ENCODE results near the gene KRTAP10-3. TPM values are rescaled to one million over a fixed set of nuclear protein-coding genes. Genes with fewer than 3 reads are reported as not detected.

Gene KRTAP10-3
- polyA plus RNA-seq, 4 donors = not detected

DNA sequence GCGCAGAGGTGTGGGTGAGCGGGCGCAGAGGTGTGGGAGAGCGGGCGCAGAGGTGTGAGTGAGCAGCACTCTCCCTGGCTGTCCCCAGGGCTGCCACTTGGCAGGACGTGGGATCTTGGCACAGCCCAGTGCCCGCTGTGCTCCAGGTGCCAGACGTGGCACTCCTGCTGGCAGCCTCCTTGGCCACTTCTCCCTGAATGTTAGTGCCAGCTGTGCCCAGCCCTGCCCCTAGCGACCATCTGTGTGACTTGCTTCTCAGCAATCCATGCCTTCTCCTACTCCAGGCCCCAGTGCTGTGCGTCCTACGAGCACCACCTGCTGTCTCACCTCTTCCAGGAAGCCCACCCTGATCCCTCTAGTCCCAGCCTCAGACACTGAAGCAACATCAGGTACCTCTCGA, 49.1 kb downstream of the KRTAP10-3 start:
- DNase-seq (ENCODE audit: low read depth in 4 of 4, low spot score in 3 of 4) = no peak

- no peak for DNase-seq (ENCODE audit: low read depth in 4 of 4, low spot score in 3 of 4)
Observed at GRCh38 chr21:44508711-44509445, 49.7 kb downstream of the KRTAP10-3 start.

GRCh38 chr21:44508426-44508710, 50.2 kb downstream of the KRTAP10-3 start:
- DNase-seq (ENCODE audit: low read depth in 4 of 4, low spot score in 3 of 4) = no peak

Other genes with a start within 250 kb of the KRTAP10-3 start
- gene CFAP410, start 219.4 kb downstream of the KRTAP10-3 start, polyA plus RNA-seq (ENCODE audit: insufficient read length in 4 of 4) = 10 to 100 TPM; 20.7 to 36.2 (median 22.2) TPM
- gene TRPM2, start 205.2 kb downstream of the KRTAP10-3 start, polyA plus RNA-seq (ENCODE audit: insufficient read length in 4 of 4) = 1 to 10 TPM in 1 of 4 donors, under 1 TPM in 3; 0.55 to 1.5 (median 0.77) TPM
- gene LRRC3, start 103.3 kb downstream of the KRTAP10-3 start, polyA plus RNA-seq (ENCODE audit: insufficient read length in 4 of 4) = 1 to 10 TPM; 4.3 to 5.4 (median 4.9) TPM
- gene KRTAP10-1, start 18.6 kb downstream of the KRTAP10-3 start, polyA plus RNA-seq (ENCODE audit: insufficient read length in 4 of 4) = not detected
- under 1 TPM in 1 of 4 donors, not detected in 3; 0.05 TPM for gene KRTAP10-2, start 7.3 kb downstream of the KRTAP10-3 start, polyA plus RNA-seq (ENCODE audit: insufficient read length in 4 of 4)
- not detected for gene KRTAP10-4, start 14.9 kb upstream of the KRTAP10-3 start, polyA plus RNA-seq (ENCODE audit: insufficient read length in 4 of 4)
- gene KRTAP10-5, start 21.8 kb upstream of the KRTAP10-3 start, polyA plus RNA-seq (ENCODE audit: insufficient read length in 4 of 4) = not detected
- gene KRTAP10-6, start 33.7 kb upstream of the KRTAP10-3 start, polyA plus RNA-seq (ENCODE audit: insufficient read length in 4 of 4) = not detected
- gene KRTAP10-7, start 41.8 kb upstream of the KRTAP10-3 start, polyA plus RNA-seq (ENCODE audit: insufficient read length in 4 of 4) = not detected
- gene KRTAP10-8, start 53.3 kb upstream of the KRTAP10-3 start, polyA plus RNA-seq (ENCODE audit: insufficient read length in 4 of 4) = not detected
- gene KRTAP10-9, start 68.3 kb upstream of the KRTAP10-3 start, polyA plus RNA-seq (ENCODE audit: insufficient read length in 4 of 4) = not detected
- not detected for gene KRTAP10-10, start 78.6 kb upstream of the KRTAP10-3 start, polyA plus RNA-seq (ENCODE audit: insufficient read length in 4 of 4)
- gene KRTAP10-11, start 87.6 kb upstream of the KRTAP10-3 start, polyA plus RNA-seq (ENCODE audit: insufficient read length in 4 of 4) = not detected
- gene KRTAP12-4, start 95.9 kb upstream of the KRTAP10-3 start, polyA plus RNA-seq (ENCODE audit: insufficient read length in 4 of 4) = not detected
- not detected for gene KRTAP12-3, start 99.1 kb upstream of the KRTAP10-3 start, polyA plus RNA-seq (ENCODE audit: insufficient read length in 4 of 4)
- gene KRTAP12-2, start 108.1 kb upstream of the KRTAP10-3 start, polyA plus RNA-seq (ENCODE audit: insufficient read length in 4 of 4) = not detected
- gene KRTAP12-1, start 123.4 kb upstream of the KRTAP10-3 start, polyA plus RNA-seq (ENCODE audit: insufficient read length in 4 of 4) = not detected
- not detected for gene KRTAP10-12, start 138.4 kb upstream of the KRTAP10-3 start, polyA plus RNA-seq (ENCODE audit: insufficient read length in 4 of 4)
- 1 to 10 TPM in 1 of 4 donors, under 1 TPM in 3; 0.60 to 1.2 (median 0.82) TPM for gene TSPEAR, start 152.8 kb upstream of the KRTAP10-3 start, polyA plus RNA-seq (ENCODE audit: insufficient read length in 4 of 4)
- 10 to 100 TPM; 76.2 to 97.8 (median 84.2) TPM for gene UBE2G2, start 243.0 kb upstream of the KRTAP10-3 start, polyA plus RNA-seq (ENCODE audit: insufficient read length in 4 of 4)